ENCODE measurements around the gene PCDHGA5.
A peak's percentile ranks its signal among the peaks of the same experiment; 100 is the strongest.
"Not testable (repeated sequence)": the region's sequence is repeated elsewhere in the genome, so short reads cannot be mapped to it uniquely, and the experiment has no call there.

The PCDHGA5 gene

GRCh38 chr5:141388661-141389060 is 24.7 kb downstream of the PCDHGA5 start:
- DNase-seq, result no peak

GRCh38 chr5:141389153-141390042 is 25.4 kb downstream of the PCDHGA5 start:
- no peak for DNase-seq

GRCh38 chr5:141392429-141393198 is 28.7 kb downstream of the PCDHGA5 start, which contains the start of gene PCDHGA8:
PCDHGA8 (plus strand) TSS chr5:141392633; CDS start chr5:141392814, 181 bp downstream.
- no peak for DNase-seq

GRCh38 chr5:141393267-141393666 is 29.3 kb downstream of the PCDHGA5 start:
- no peak for DNase-seq

- DNase-seq, result not testable (repeated sequence)
These were observed 30.6 kb downstream of the PCDHGA5 start for GRCh38 chr5:141394401-141395187.

GRCh38 chr5:141397756-141398551 is 34.0 kb downstream of the PCDHGA5 start, which contains the start of gene PCDHGB5:
PCDHGB5 (plus strand) TSS chr5:141397947; CDS start chr5:141398128, 181 bp downstream.
- peak; percentile 44 for DNase-seq

GRCh38 chr5:141398608-141399007 is 34.6 kb downstream of the PCDHGA5 start:
- no peak for DNase-seq

GRCh38 chr5:141399555-141400258 is 35.7 kb downstream of the PCDHGA5 start:
- DNase-seq, result no peak

GRCh38 chr5:141402553-141403243 is 38.7 kb downstream of the PCDHGA5 start, which contains the start of gene PCDHGA9:
PCDHGA9 (plus strand) TSS chr5:141402778; CDS start chr5:141402953, 175 bp downstream.
- DNase-seq, result no peak

GRCh38 chr5:141403387-141403786 is 39.4 kb downstream of the PCDHGA5 start:
- no peak for DNase-seq

- DNase-seq, result peak; percentile 50
These were observed 44.0 kb downstream of the PCDHGA5 start, which contains the start of gene PCDHGB6 for GRCh38 chr5:141407790-141408505. PCDHGB6 (plus strand) TSS chr5:141408021; CDS start chr5:141408203, 182 bp downstream.

GRCh38 chr5:141409598-141410306 is 45.8 kb downstream of the PCDHGA5 start:
- DNase-seq, result no peak

GRCh38 chr5:141411575-141411974 is 47.6 kb downstream of the PCDHGA5 start:
- DNase-seq, result no peak

GRCh38 chr5:141412854-141413539 is 49.0 kb downstream of the PCDHGA5 start, which contains the start of gene PCDHGA10:
PCDHGA10 (plus strand) TSS chr5:141412987; CDS start chr5:141413176, 189 bp downstream.
- peak; percentile 67 for DNase-seq

GRCh38 chr5:141413540-141414069 is 49.6 kb downstream of the PCDHGA5 start:
- DNase-seq, result no peak

GRCh38 chr5:141414548-141415274 is 50.7 kb downstream of the PCDHGA5 start:
- DNase-seq, result not testable (repeated sequence)

- not testable (repeated sequence) for DNase-seq
These were observed 51.3 kb downstream of the PCDHGA5 start for GRCh38 chr5:141415275-141415618.
